HepG2 (cell line): ENCODE results near the gene DCAF15. TPM values are rescaled to one million over a fixed set of nuclear protein-coding genes. Genes with fewer than 3 reads are reported as not detected.

ENCODE experiments used
- ATAC-seq: fragments of 200-7000 bp; cut with Tn5 transposase; 3 replicates; pipeline ENCODE4 v1.9.1; 2020; ENCODE audit warnings: mild to moderate bottlenecking, moderate library complexity
- BruUV-seq: library from RNA; stranded (reverse); fragments of 400-500 nt; replicated peaks from 2 replicates; lab custom pipeline; 2021; lab: Mats Ljungman, UMichigan
- CTCF ChIA-PET: fragments of 300-600 bp; formaldehyde crosslinking; extraction: SDS; loops from one replicate; lab custom pipeline; 2021; ENCODE audit warnings: low total read pairs, inconsistent platforms, low intra/inter-chr PET ratio; lab: Yijun Ruan, JAX
- POLR2A ChIA-PET: fragments of 350-600 bp; sonication (Branson Sonifier 250); formaldehyde crosslinking; loops from one replicate; lab custom pipeline; 2020; ENCODE audit warnings: antibody characterized with exemption, inconsistent platforms; lab: Yijun Ruan, JAX
- DNase-seq: peaks from one replicate; pipeline ENCODE4 v3.0.0-alpha.2; 2015; ENCODE audit warnings: low spot score
- FAIRE-seq: peaks from 3 replicates; lab custom pipeline; 2011; peaks lifted over from hg19 to GRCh38; lab: Jason Lieb, UNC
- H2AFZ ChIP-seq: one replicate; pipeline ENCODE4 v1.6.1; 2011; ENCODE audit warnings: low read length, inconsistent platforms
- H3K27ac ChIP-seq: fragments of 300-600 bp; 3 replicates; pipeline ENCODE4 v1.8.0; 2011; ENCODE audit warnings: mixed run types, mild to moderate bottlenecking, mixed read lengths, low read length, inconsistent platforms; ENCODE audit not compliant: insufficient read depth; ENCODE audit errors: extremely low read length
- H3K27me3 ChIP-seq, 2 experiments: fragments of 200-600 bp in 1 of 2; 2 replicates in 1 of 2; 3 replicates in 1 of 2; pipeline versions ENCODE4 v1.6.0 to v1.8.0; 2011; ENCODE audit warnings: low read length in 2 of 2, mild to moderate bottlenecking in 2 of 2, moderate library complexity in 2 of 2, inconsistent platforms in 1 of 2; ENCODE audit not compliant: insufficient read depth in 2 of 2, control insufficient read depth in 1 of 2
- H3K36me3 ChIP-seq, 2 experiments: fragments of 200-600 bp in 1 of 2; replicated peaks in 1 of 2; 2 replicates in 1 of 2; 3 replicates in 1 of 2; pipeline versions ENCODE4 v1.5.1 to v1.8.0; 2011; ENCODE audit warnings: low read length in 2 of 2, inconsistent platforms in 1 of 2; ENCODE audit not compliant: insufficient read depth in 2 of 2, control insufficient read depth in 1 of 2
- H3K4me1 ChIP-seq: 2 replicates; pipeline ENCODE4 v1.5.1; 2012; ENCODE audit warnings: low read length, inconsistent platforms; ENCODE audit not compliant: insufficient read depth
- H3K4me2 ChIP-seq: 2 replicates; pipeline ENCODE4 v1.6.0; 2011; ENCODE audit warnings: low read depth, low read length, inconsistent platforms
- H3K4me3 ChIP-seq, 3 experiments: fragments of 200-600 bp in 1 of 3; sonication (generic), shearing (Covaris generic) in 1 of 3; replicated peaks in 1 of 3; 2 replicates each; pipeline ENCODE4 v1.5.1; 2011 to 2016; ENCODE audit warnings: low read length in 3 of 3, inconsistent platforms in 2 of 3, low read depth in 2 of 3, mild to moderate bottlenecking in 2 of 3, control low read depth in 1 of 3, mixed read lengths in 1 of 3; ENCODE audit not compliant: insufficient read depth in 1 of 3
- H3K79me2 ChIP-seq: one replicate; pipeline ENCODE4 v1.6.1; 2011; ENCODE audit warnings: low read length, inconsistent platforms; ENCODE audit not compliant: insufficient read depth
- H3K9ac ChIP-seq: 2 replicates; pipeline ENCODE4 v1.6.0; 2011; ENCODE audit warnings: mild to moderate bottlenecking, low read depth, low read length, inconsistent platforms; ENCODE audit not compliant: insufficient read depth
- H3K9me3 ChIP-seq: 2 replicates; pipeline ENCODE4 v1.5.1; 2012; ENCODE audit warnings: mild to moderate bottlenecking, low read length
- H4K20me1 ChIP-seq: 2 replicates; pipeline ENCODE4 v1.6.0; 2011; ENCODE audit warnings: inconsistent platforms, mild to moderate bottlenecking, low read length, moderate library complexity; ENCODE audit not compliant: insufficient read depth
- AGO2 ChIP-seq: fragments of 200-400 bp; formaldehyde crosslinking; optimal IDR thresholded peaks from 2 replicates; pipeline ENCODE3; 2017; ENCODE audit warnings: mild to moderate bottlenecking, low read depth, low read length, moderate library complexity
- FOSL1 ChIP-seq: sonication (generic); formaldehyde crosslinking; IDR thresholded peaks from 2 replicates; pipeline ENCODE4 v1.9.0; 2021; ENCODE audit warnings: missing genetic modification reagents, borderline replicate concordance
- MNT ChIP-seq: fragments of 450-650 bp; IDR thresholded peaks from 2 replicates; pipeline ENCODE4 v1.6.1; 2016
- PHF20 ChIP-seq: sonication (generic); formaldehyde crosslinking; IDR thresholded peaks from 2 replicates; pipeline ENCODE4 v1.5.0; 2020; ENCODE audit warnings: mild to moderate bottlenecking, missing genetic modification reagents
- POLR2AphosphoS5 ChIP-seq: IDR thresholded peaks from 2 replicates; pipeline ENCODE4 v1.6.1; 2012; ENCODE audit warnings: low read depth, low read length
- RBFOX2 ChIP-seq: fragments of 200-400 bp; formaldehyde crosslinking; IDR thresholded peaks from 2 replicates; pipeline ENCODE4 v1.6.1; 2017; ENCODE audit warnings: low read depth, mild to moderate bottlenecking, low read length
- WIZ ChIP-seq: sonication (generic); formaldehyde crosslinking; IDR thresholded peaks from 2 replicates; pipeline ENCODE4 v1.5.1; 2020; ENCODE audit warnings: mild to moderate bottlenecking, missing genetic modification reagents
- ZNF121 ChIP-seq: sonication (generic); formaldehyde crosslinking; IDR thresholded peaks from 2 replicates; pipeline ENCODE4 v1.5.0; 2020; ENCODE audit warnings: mild to moderate bottlenecking, missing genetic modification reagents
- ZNF513 ChIP-seq: sonication (generic); formaldehyde crosslinking; conservative IDR thresholded peaks from 2 replicates; pipeline ENCODE4 v1.5.0; 2020; ENCODE audit warnings: missing genetic modification reagents
- ZNF549 ChIP-seq: sonication (generic); formaldehyde crosslinking; IDR thresholded peaks from 2 replicates; pipeline ENCODE4 v1.5.0; 2020; ENCODE audit warnings: missing genetic modification reagents
- ZNF597 ChIP-seq: sonication (generic); formaldehyde crosslinking; IDR thresholded peaks from 2 replicates; pipeline ENCODE4 v1.5.0; 2020; ENCODE audit warnings: missing genetic modification reagents
- ZNF639 ChIP-seq: conservative IDR thresholded peaks from 2 replicates; pipeline ENCODE4 v1.6.1; 2018; ENCODE audit warnings: missing genetic modification reagents
- WGBS: methylation state at CpG from one replicate; pipeline ENCODE4 v1.1.6; 2017; ENCODE audit warnings: low lambda C conversion rate; 5-methylcytosine and 5-hydroxymethylcytosine counted together
- in situ Hi-C: cut with HindIII; loops from 2 replicates; pipeline ENCODE4 v1.10.0; 2017; ENCODE audit warnings: low pct_unique_long_range_greater_than_20kb; ENCODE audit not compliant: extremely low pct_ligation_motif_present
- intact Hi-C: fragments of 100-400 bp; cut with micrococcal nuclease; formaldehyde crosslinking; loops from one replicate; pipeline ENCODE4 v1.10.0; 2022; ENCODE audit not compliant: unreplicated experiment
- polyA plus RNA-seq, 8 experiments: library from polyadenylated mRNA; depleted of rRNA in 3 of 8; stranded (reverse) in 7 of 8; unstranded in 1 of 8; fragments of >200 nt; fragmentation: Illumina TruSeq in 4 of 8; extraction: Trizol in 4 of 8; gene quantifications; 2 replicates each; pipeline versions ENCODE4 v1.2.1 to v1.2.3, GENCODE V29; 2011 to 2016; ENCODE audit warnings: low read depth in 4 of 8, missing spikeins in 1 of 8, mixed read lengths in 1 of 8; ENCODE audit not compliant: insufficient read depth in 1 of 8
- total RNA-seq, 5 experiments: library from RNA; depleted of rRNA; stranded (reverse); fragments of >200 nt; fragmentation: Illumina TruSeq; extraction: Trizol; gene quantifications; 2 replicates each; pipeline ENCODE4 v1.2.3, GENCODE V29; 2016; ENCODE audit warnings: low read depth in 1 of 5

The DCAF15 gene
- total and polyA plus RNA-seq, 2 of the 13 experiments (the other 11 are each of a cell fraction or from before 2014, with no cell fraction given) = 13.6 to 14.0 TPM

GRCh38 chr19:13931391-13932148, 20.7 kb upstream of the DCAF15 start:
- no peak overlapping the region for H3K4me2 ChIP-seq
- in situ Hi-C loops = no loop called here
- POLR2A ChIA-PET = no interaction called here
- no peak for DNase-seq
- H3K9me3 ChIP-seq = no peaks in the 10 kb centered on the region
- no TSS peak for BruUV-seq
- no peak overlapping the region for H3K27ac ChIP-seq
- no peak for FAIRE-seq
- no peak overlapping the region for H3K4me3 ChIP-seq
- WGBS = 87% methylated on average over 8 of the region's 30 CpGs
- ATAC-seq = no peak
- peaks cover 0 to 10% of the 10 kb centered on the region in 2 experiments; a peak in 1 of 5 replicates for H3K27me3 ChIP-seq
- H3K9ac ChIP-seq = no peak overlapping the region
- CTCF ChIA-PET = no interaction called here
- H3K4me1 ChIP-seq = peaks cover 7% of the 10 kb centered on the region
- TF ChIP-seq RBFOX2 (0 out of 2 replicates have a peak, but pooled peaks have one; percentile 29), POLR2AphosphoS5 (no peak), MNT (0 out of 2 replicates have a peak, but pooled peaks have one; percentile 4), AGO2 (peak; percentile 61)
- intact Hi-C loops = no loop called here
- H2AFZ ChIP-seq = no peak overlapping the region
- no peaks in the 10 kb centered on the region for H4K20me1 ChIP-seq
- H3K36me3 ChIP-seq = peaks cover 6 to 13% of the 10 kb centered on the region in 2 experiments
- H3K79me2 ChIP-seq = no peaks in the 10 kb centered on the region

- FAIRE-seq = no peak
- no peak for ATAC-seq
- TF ChIP-seq ZNF549 (no peak), ZNF121 (peak; percentile 75), FOSL1 (CRISPR knock-in tag) (no peak), WIZ (CRISPR knock-in tag) (no peak), PHF20 (CRISPR knock-in tag) (no peak), ZNF639 (CRISPR knock-in tag) (no peak), ZNF513 (no peak), ZNF597 (CRISPR knock-in tag) (no peak)
Observed at GRCh38 chr19:13932149-13932637, 20.1 kb upstream of the DCAF15 start.

More at GRCh38 chr19:13932149-13932637, 20.1 kb upstream of the DCAF15 start:
- Histone ChIP-seq H3K4me1 (peaks cover 7% of the 10 kb centered on the region), H3K9me3 (no peaks in the 10 kb centered on the region), H3K4me2 (no peak overlapping the region), H4K20me1 (no peaks in the 10 kb centered on the region), H3K4me3 (no peak overlapping the region), H3K36me3 (peaks cover 2 to 8% of the 10 kb centered on the region in 2 experiments; a peak in 3 of 5 replicates), H3K27me3 (peaks cover 0 to 10% of the 10 kb centered on the region in 2 experiments; a peak in 1 of 5 replicates), H3K9ac (no peak overlapping the region), H2AFZ (no peak overlapping the region), H3K79me2 (no peaks in the 10 kb centered on the region), H3K27ac (no peak overlapping the region)
- CTCF ChIA-PET = no interaction called here
- 83% methylated on average over 5 of the region's 6 CpGs for WGBS
- DNase-seq = no peak
- POLR2A ChIA-PET = interaction anchor here (1.6 kb wide), 1 partner anchor 11 kb away, joined by 4 read pairs; no protein-coding TSS in a partner anchor
- BruUV-seq = no TSS peak
- intact Hi-C loops = no loop called here
- in situ Hi-C loops = no loop called here
